GM23338 (cell line): ENCODE results near the gene FAM227A. TPM values are rescaled to one million over a fixed set of nuclear protein-coding genes. Genes with fewer than 3 reads are reported as not detected.

Experiments
- ATAC-seq: fragments of 200-7000 bp; cut with Tn5 transposase; 3 replicates; pipeline ENCODE4 v1.9.1; 2020
- DNase-seq: peaks from one replicate; pipeline ENCODE4 v3.0.0-alpha.2; 2015; ENCODE audit warnings: low spot score
- H2AFZ ChIP-seq: fragments of 200-600 bp; sonication (generic); 2 replicates; pipeline ENCODE4 v1.8.0; 2016; ENCODE audit warnings: antibody characterized with exemption, mild to moderate bottlenecking, moderate library complexity
- H3F3A ChIP-seq: fragments of 200-600 bp; sonication (generic); replicated peaks from 2 replicates; pipeline ENCODE4 v1.8.0; 2017; ENCODE audit warnings: antibody characterized with exemption, mixed run types, low read depth
- H3K27ac ChIP-seq: fragments of 200-600 bp; sonication (generic); 2 replicates; pipeline ENCODE4 v1.6.1; 2016; ENCODE audit warnings: low read depth
- H3K27me3 ChIP-seq: fragments of 200-600 bp; sonication (generic); 2 replicates; pipeline ENCODE4 v1.8.0; 2016; ENCODE audit warnings: mild to moderate bottlenecking, mixed run types, moderate library complexity; ENCODE audit not compliant: insufficient read depth
- H3K36me3 ChIP-seq: fragments of 200-600 bp; sonication (generic); 2 replicates; pipeline ENCODE4 v1.8.0; 2016; ENCODE audit warnings: mild to moderate bottlenecking; ENCODE audit not compliant: insufficient read depth
- H3K4me1 ChIP-seq: fragments of 200-600 bp; sonication (generic); 2 replicates; pipeline ENCODE4 v1.8.0; 2016; ENCODE audit warnings: mild to moderate bottlenecking, moderate library complexity; ENCODE audit not compliant: insufficient read depth
- H3K4me2 ChIP-seq: fragments of 200-600 bp; sonication (generic); 2 replicates; pipeline ENCODE4 v1.7.1; 2017; ENCODE audit warnings: mixed run types
- H3K4me3 ChIP-seq: fragments of 200-600 bp; sonication (generic); 2 replicates; pipeline ENCODE4 v1.6.1; 2016; ENCODE audit warnings: mixed run types
- H3K79me2 ChIP-seq: fragments of 200-600 bp; sonication (generic); replicated peaks from 2 replicates; pipeline ENCODE4 v1.8.0; 2017; ENCODE audit warnings: mild to moderate bottlenecking; ENCODE audit not compliant: insufficient read depth
- H3K9me2 ChIP-seq: fragments of 200-600 bp; sonication (generic); 2 replicates; pipeline ENCODE4 v1.8.0; 2017; ENCODE audit not compliant: insufficient read depth
- H4K20me1 ChIP-seq: fragments of 200-600 bp; sonication (generic); replicated peaks from 2 replicates; pipeline ENCODE4 v1.8.0; 2017; ENCODE audit warnings: mild to moderate bottlenecking; ENCODE audit not compliant: insufficient read depth
- H3K27ac Mint-ChIP-seq: 2 replicates; pipeline ENCODE4 v1.8.0; 2020; ENCODE audit warnings: inconsistent platforms, mild to moderate bottlenecking, moderate library complexity, mixed read lengths
- H3K27me3 Mint-ChIP-seq: 3 replicates; pipeline ENCODE4 v1.8.0; 2022; ENCODE audit warnings: low read depth, mild to moderate bottlenecking, moderate library complexity, mixed read lengths, inconsistent platforms; ENCODE audit not compliant: insufficient read depth, poor library complexity
- H3K36me3 Mint-ChIP-seq: 3 replicates; pipeline ENCODE4 v1.8.0; 2021; ENCODE audit warnings: low read depth, mild to moderate bottlenecking, inconsistent platforms, moderate library complexity, mixed read lengths
- H3K4me1 Mint-ChIP-seq: 3 replicates; pipeline ENCODE4 v1.8.0; 2020; ENCODE audit warnings: mild to moderate bottlenecking, inconsistent platforms, mixed read lengths
- H3K4me3 Mint-ChIP-seq: 3 replicates; pipeline ENCODE4 v1.8.0; 2021; ENCODE audit warnings: moderate library complexity, mild to moderate bottlenecking, inconsistent platforms, mixed read lengths
- H3K9me3 Mint-ChIP-seq: 3 replicates; pipeline ENCODE4 v1.8.0; 2020; ENCODE audit warnings: moderate library complexity, mild to moderate bottlenecking, inconsistent platforms, mixed read lengths
- CTCF ChIP-seq, 2 experiments: fragments of 200-600 bp in 1 of 2; sonication (generic) in 1 of 2; conservative IDR thresholded peaks; 2 replicates each; pipeline versions ENCODE4 v1.5.1 to v1.6.1; 2016 to 2017; ENCODE audit warnings: antibody characterized with exemption in 2 of 2, low read depth in 2 of 2, mild to moderate bottlenecking in 2 of 2, moderate library complexity in 1 of 2
- EZH2 ChIP-seq: fragments of 200-600 bp; sonication (generic); IDR thresholded peaks from one replicate; pipeline ENCODE4 v1.8.0; 2017; ENCODE audit warnings: antibody characterized with exemption, mild to moderate bottlenecking, low read depth; ENCODE audit not compliant: unreplicated experiment
- NANOG ChIP-seq: IDR thresholded peaks from 2 replicates; pipeline ENCODE4 v1.6.1; 2016; ENCODE audit warnings: antibody characterized with exemption, borderline replicate concordance
- STAT1 ChIP-seq: IDR thresholded peaks from one replicate; pipeline ENCODE4 v1.6.1; 2016; ENCODE audit warnings: antibody characterized with exemption; ENCODE audit not compliant: unreplicated experiment
- ZNF462 ChIP-seq: fragments of 250-450 bp; sonication (Bioruptor Pico); IDR thresholded peaks from 2 replicates; pipeline ENCODE4 v1.5.0; 2020; ENCODE audit warnings: mild to moderate bottlenecking, moderate library complexity
- polyA plus RNA-seq: library from polyadenylated mRNA; unstranded; fragments of >200 nt; fragmentation: Nextera tagmentation; extraction: Ambion mirVana; gene quantifications from 2 replicates; pipeline ENCODE4 v1.2.1, GENCODE V29; 2016
- total RNA-seq: library from RNA; depleted of rRNA; stranded (reverse); fragments of >200 nt; shearing (Covaris generic); gene quantifications from 2 replicates; pipeline ENCODE4 v1.2.3, GENCODE V29; 2014

The FAM227A gene
- total and polyA plus RNA-seq, 2 experiments from 2014 or later = 5.8 to 11.0 TPM

- Histone ChIP-seq H4K20me1 (peaks cover 29% of the 10 kb centered on the region), H3K4me1 (peaks cover 18% of the 10 kb centered on the region), H3K4me2 (no peak overlapping the region), H2AFZ (no peak overlapping the region), H3K27ac (no peak overlapping the region), H3K36me3 (no peaks in the 10 kb centered on the region; the same call in 1 of the 2 replicates), H3K9me2 (no peaks in the 10 kb centered on the region), H3K79me2 (peaks cover 52% of the 10 kb centered on the region), H3K4me3 (no peak overlapping the region), H3K27me3 (no peaks in the 10 kb centered on the region), H3F3A (no peaks in the 10 kb centered on the region)
- H3K36me3 Mint-ChIP-seq = peaks cover 15% of the 10 kb centered on the region
- no peak overlapping the region for H3K4me3 Mint-ChIP-seq
- ATAC-seq (no peak), DNase-seq (no peak)
- peaks cover 5% of the 10 kb centered on the region for H3K27me3 Mint-ChIP-seq
- H3K27ac Mint-ChIP-seq = no peak overlapping the region
- no peaks in the 10 kb centered on the region for H3K9me3 Mint-ChIP-seq
- TF ChIP-seq ZNF462 (CRISPR knock-in tag) = no peak
- no peak for TF ChIP-seq EZH2
- TF ChIP-seq NANOG = no peak
- no peak for TF ChIP-seq CTCF (conservative IDR thresholded peaks at IDR 0.05; ENCODE audit: low read depth in 2 of 2)
- no peak for TF ChIP-seq STAT1
- peaks cover 23% of the 10 kb centered on the region for H3K4me1 Mint-ChIP-seq
These were observed 38.7 kb upstream of the FAM227A start for GRCh38 chr22:38694940-38695339.
